Stimulated activated naive CD8-positive, alpha-beta T cell treated with anti-CD3 and anti-CD28 coated beads, Interleukin-15, Interleukin-2, amounts not matched to agents 100 ng/mL and 50 ng/mL, for 24 hours (primary cell): ENCODE results near the gene SRPX.

Experiments
- H3K27ac Mint-ChIP-seq: one replicate; pipeline ENCODE4 v1.8.0; 2021; ENCODE audit warnings: mild to moderate bottlenecking, mixed read lengths
- H3K27me3 Mint-ChIP-seq: one replicate; pipeline ENCODE4 v1.8.0; 2021; ENCODE audit warnings: mixed read lengths
- H3K36me3 Mint-ChIP-seq: one replicate; pipeline ENCODE4 v1.8.0; 2021; ENCODE audit warnings: low read depth, mixed read lengths
- H3K4me1 Mint-ChIP-seq: one replicate; pipeline ENCODE4 v1.8.0; 2021; ENCODE audit warnings: low read depth, mixed read lengths
- H3K4me3 Mint-ChIP-seq: one replicate; pipeline ENCODE4 v1.8.0; 2021; ENCODE audit warnings: mild to moderate bottlenecking, mixed read lengths
- H3K9me3 Mint-ChIP-seq: one replicate; pipeline ENCODE4 v1.8.0; 2021; ENCODE audit warnings: mixed read lengths

SRPX gene

GRCh38 chrX:38099688-38100087 lies 121.0 kb downstream of the SRPX start:
- Mint-ChIP-seq H3K4me3 (no peak overlapping the region), H3K36me3 (no peaks in the 10 kb centered on the region), H3K9me3 (no peaks in the 10 kb centered on the region), H3K4me1 (no peaks in the 10 kb centered on the region), H3K27me3 (peaks cover 3% of the 10 kb centered on the region), H3K27ac (no peak overlapping the region)
